ENCODE results near the gene NCF4. TPM values are rescaled to one million over a fixed set of nuclear protein-coding genes. Genes with fewer than 3 reads are reported as not detected.

NCF4 gene
- total and polyA plus RNA-seq, 2 of the 4 experiments (the other 2 are of a cell fraction), result not detected

DNA sequence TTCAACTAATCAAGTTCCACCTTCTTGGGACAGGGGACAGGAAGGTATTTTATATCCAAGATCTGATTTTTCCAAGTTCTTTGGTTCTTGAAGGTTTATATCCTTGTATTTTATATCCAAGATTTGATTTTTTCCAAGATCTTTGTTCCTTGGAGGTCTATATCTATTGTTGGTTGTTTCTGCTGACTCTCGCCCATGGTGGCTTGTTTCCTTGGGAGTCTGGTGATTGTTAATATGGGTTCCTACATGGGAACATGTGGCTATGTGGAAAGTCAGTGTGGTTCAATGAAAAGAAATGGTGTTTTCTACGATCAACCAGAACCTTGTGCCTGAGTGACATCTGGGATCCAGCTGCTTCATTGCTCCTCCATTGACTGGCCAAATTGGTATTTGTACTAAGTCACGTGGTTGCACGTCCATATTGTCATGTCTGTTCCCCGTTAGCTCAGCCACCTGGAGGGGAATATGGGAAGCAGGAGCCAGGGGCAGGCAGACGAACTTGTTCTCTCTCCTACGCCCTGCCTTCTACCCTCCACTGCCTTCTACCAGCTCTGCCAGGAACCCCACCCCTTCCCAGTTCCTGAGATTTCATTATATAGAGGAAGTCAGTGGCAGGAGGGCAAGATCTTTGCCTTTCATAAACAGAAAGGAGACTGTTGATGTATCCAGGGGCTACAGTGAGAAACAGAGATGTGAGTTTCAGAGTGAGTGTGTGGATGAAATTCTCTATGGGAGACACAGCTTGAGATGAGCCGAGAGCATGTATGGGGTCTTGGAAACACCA is 41.5 kb downstream of the NCF4 start:
- Histone ChIP-seq H3K14ac (replicated peaks; ENCODE audit: low read depth, low read length) (no peak overlapping the region), H3K18ac (ENCODE audit: low read depth, low read length) (no peak overlapping the region), H3K9me3 (ENCODE audit: control insufficient read depth, insufficient read depth, low read length) (0 out of 2 replicates have a peak, but pooled peaks cover 2% of the 10 kb centered on the region), H2BK15ac (ENCODE audit: low read depth, low read length) (no peak overlapping the region), H3K27ac (ENCODE audit: insufficient read depth, low read length) (no peak overlapping the region), H4K8ac (ENCODE audit: low read depth in 2 of 2, low read length in 2 of 2) (no peak overlapping the region), H2AK9ac (replicated peaks; ENCODE audit: low read depth, low read length, poor library complexity) (no peak overlapping the region), H3K56ac (ENCODE audit: extremely low read depth, insufficient read depth, low read length) (no peak overlapping the region), H4K5ac (ENCODE audit: low read depth, low read length) (no peak overlapping the region), H4K20me1 (ENCODE audit: insufficient read depth, low read length) (no peaks in the 10 kb centered on the region), H2BK20ac (ENCODE audit: low read depth, low read length) (no peak overlapping the region), H3K9me1 (ENCODE audit: insufficient read depth, low read length) (no peaks in the 10 kb centered on the region), H2AFZ (replicated peaks; ENCODE audit: low read length, poor library complexity) (no peak overlapping the region), H2BK120ac (ENCODE audit: low read depth, low read length) (no peak overlapping the region), H2AK5ac (ENCODE audit: low read depth, low read length) (no peak overlapping the region), H3K4me1 (ENCODE audit: control insufficient read depth, insufficient read depth, low read length) (no peaks in the 10 kb centered on the region), H3K23ac (ENCODE audit: low read depth, low read length) (no peak overlapping the region), H3K36me3 (ENCODE audit: control insufficient read depth, insufficient read depth, low read length) (no peaks in the 10 kb centered on the region), H3K4me3 (ENCODE audit: insufficient read depth, low read depth, low read length) (no peak overlapping the region), H4K91ac (ENCODE audit: insufficient read depth, low read depth, low read length) (no peak overlapping the region), H2BK5ac (ENCODE audit: low read depth, low read length, poor library complexity, severe bottlenecking) (no peak overlapping the region), H3K4ac (ENCODE audit: low read depth, low read length) (no peak overlapping the region), H3K9ac (ENCODE audit: low read depth, low read length) (no peak overlapping the region), H3K79me1 (ENCODE audit: low read depth in 1 of 2, low read length in 2 of 2) (no peaks in the 10 kb centered on the region), H3K4me2 (ENCODE audit: low read depth, low read length) (no peak overlapping the region), H3K27me3 (ENCODE audit: control insufficient read depth, insufficient read depth, low read length) (peaks cover 23% of the 10 kb centered on the region)
- 67% methylated on average over 1 of the region's 8 CpGs; no CpG with 5 or more reads in 1 of the 2 experiments for WGBS, 2 experiments (ENCODE audit: extremely low coverage in 2 of 2, insufficient read length in 1 of 2)
- ATAC-seq (ENCODE audit: low read depth) (no peak), DNase-seq (no peak)
- dilution Hi-C loops (cut with HindIII; ENCODE audit: low sequenced_read_pairs, unreplicated experiment), result no loop called here
- CTCF ChIA-PET, result no interaction called here
- POLR2A ChIA-PET (ENCODE audit: unreplicated experiment), result no interaction called here
- BruUV-seq (replicated peaks), result no TSS peak
- in situ Hi-C loops (cut with MboI; ENCODE audit: low sequenced_read_pairs), result no loop called here
- intact Hi-C loops (cut with micrococcal nuclease), result no loop called here
- TF ChIP-seq RFX5 (IDR thresholded peaks at IDR 0.05; ENCODE audit: low read depth, low read length) (no peak), CHD1 (IDR thresholded peaks at IDR 0.05; ENCODE audit: low read depth, low read length) (no peak), CEBPB (IDR thresholded peaks at IDR 0.05; ENCODE audit: low read depth, low read length) (no peak), POLR2A (IDR thresholded peaks at IDR 0.05; ENCODE audit: low read depth, low read length) (no peak), MXI1 (IDR thresholded peaks at IDR 0.05; ENCODE audit: borderline replicate concordance, low read depth, low read length) (no peak), RCOR1 (IDR thresholded peaks at IDR 0.05; ENCODE audit: insufficient replicate concordance, low read length) (no peak), BHLHE40 (IDR thresholded peaks at IDR 0.05; ENCODE audit: low read depth, low read length) (no peak), MAZ (IDR thresholded peaks at IDR 0.05; ENCODE audit: borderline replicate concordance, low read depth, low read length) (no peak), RAD21 (IDR thresholded peaks at IDR 0.05; ENCODE audit: low read length) (no peak), NFE2L2 (IDR thresholded peaks at IDR 0.05; ENCODE audit: low read depth, low read length) (no peak), SMC3 (IDR thresholded peaks at IDR 0.05; ENCODE audit: low read depth, low read length) (no peak), MAFK (IDR thresholded peaks at IDR 0.05; ENCODE audit: low read depth, low read length) (no peak), FOS (IDR thresholded peaks at IDR 0.05; ENCODE audit: low read depth, low read length) (no peak)
- TF ChIP-seq, protein P1, sequence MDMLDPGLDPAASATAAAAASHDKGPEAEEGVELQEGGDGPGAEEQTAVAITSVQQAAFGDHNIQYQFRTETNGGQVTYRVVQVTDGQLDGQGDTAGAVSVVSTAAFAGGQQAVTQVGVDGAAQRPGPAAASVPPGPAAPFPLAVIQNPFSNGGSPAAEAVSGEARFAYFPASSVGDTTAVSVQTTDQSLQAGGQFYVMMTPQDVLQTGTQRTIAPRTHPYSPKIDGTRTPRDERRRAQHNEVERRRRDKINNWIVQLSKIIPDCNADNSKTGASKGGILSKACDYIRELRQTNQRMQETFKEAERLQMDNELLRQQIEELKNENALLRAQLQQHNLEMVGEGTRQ (IDR thresholded peaks at IDR 0.05; ENCODE audit: low read depth, low read length), result no peak
- TF ChIP-seq, protein P2, sequence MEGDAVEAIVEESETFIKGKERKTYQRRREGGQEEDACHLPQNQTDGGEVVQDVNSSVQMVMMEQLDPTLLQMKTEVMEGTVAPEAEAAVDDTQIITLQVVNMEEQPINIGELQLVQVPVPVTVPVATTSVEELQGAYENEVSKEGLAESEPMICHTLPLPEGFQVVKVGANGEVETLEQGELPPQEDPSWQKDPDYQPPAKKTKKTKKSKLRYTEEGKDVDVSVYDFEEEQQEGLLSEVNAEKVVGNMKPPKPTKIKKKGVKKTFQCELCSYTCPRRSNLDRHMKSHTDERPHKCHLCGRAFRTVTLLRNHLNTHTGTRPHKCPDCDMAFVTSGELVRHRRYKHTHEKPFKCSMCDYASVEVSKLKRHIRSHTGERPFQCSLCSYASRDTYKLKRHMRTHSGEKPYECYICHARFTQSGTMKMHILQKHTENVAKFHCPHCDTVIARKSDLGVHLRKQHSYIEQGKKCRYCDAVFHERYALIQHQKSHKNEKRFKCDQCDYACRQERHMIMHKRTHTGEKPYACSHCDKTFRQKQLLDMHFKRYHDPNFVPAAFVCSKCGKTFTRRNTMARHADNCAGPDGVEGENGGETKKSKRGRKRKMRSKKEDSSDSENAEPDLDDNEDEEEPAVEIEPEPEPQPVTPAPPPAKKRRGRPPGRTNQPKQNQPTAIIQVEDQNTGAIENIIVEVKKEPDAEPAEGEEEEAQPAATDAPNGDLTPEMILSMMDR (conservative IDR thresholded peaks at IDR 0.05; ENCODE audit: low read depth, low read length), result no peak
- TF ChIP-seq, protein P3, sequence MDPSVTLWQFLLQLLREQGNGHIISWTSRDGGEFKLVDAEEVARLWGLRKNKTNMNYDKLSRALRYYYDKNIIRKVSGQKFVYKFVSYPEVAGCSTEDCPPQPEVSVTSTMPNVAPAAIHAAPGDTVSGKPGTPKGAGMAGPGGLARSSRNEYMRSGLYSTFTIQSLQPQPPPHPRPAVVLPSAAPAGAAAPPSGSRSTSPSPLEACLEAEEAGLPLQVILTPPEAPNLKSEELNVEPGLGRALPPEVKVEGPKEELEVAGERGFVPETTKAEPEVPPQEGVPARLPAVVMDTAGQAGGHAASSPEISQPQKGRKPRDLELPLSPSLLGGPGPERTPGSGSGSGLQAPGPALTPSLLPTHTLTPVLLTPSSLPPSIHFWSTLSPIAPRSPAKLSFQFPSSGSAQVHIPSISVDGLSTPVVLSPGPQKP (IDR thresholded peaks at IDR 0.05; ENCODE audit: borderline replicate concordance, low read depth, low read length), result no peak

All from IMR-90 (cell line).